WTC11 (cell line): ENCODE results near the gene PLXNA2. TPM values are rescaled to one million over a fixed set of nuclear protein-coding genes. Genes with fewer than 3 reads are reported as not detected.

Experiments
- ATAC-seq: fragments of 200-7000 bp; cut with Tn5 transposase; 2 replicates; pipeline ENCODE4 v1.10.0; 2021; ENCODE audit warnings: mild to moderate bottlenecking, moderate library complexity
- CTCF ChIA-PET: fragments of 300-600 bp; sonication (Branson Sonifier 250); formaldehyde crosslinking; loops from one replicate; lab custom pipeline; 2021; ENCODE audit warnings: antibody characterized with exemption; lab: Charles Lee
- POLR2A ChIA-PET: fragments of 350-600 bp; sonication (Branson Sonifier 250); formaldehyde crosslinking; loops from one replicate; lab custom pipeline; 2021; ENCODE audit warnings: antibody characterized with exemption; lab: Charles Lee
- DNase-seq: peaks from one replicate; pipeline ENCODE4 v3.0.0; 2021; ENCODE audit warnings: low spot score
- H3K27ac Mint-ChIP-seq: 2 replicates; pipeline ENCODE4 v1.8.0; 2021; ENCODE audit warnings: mixed read lengths
- H3K27me3 Mint-ChIP-seq: 2 replicates; pipeline ENCODE4 v1.8.0; 2021; ENCODE audit warnings: low read depth, mild to moderate bottlenecking, moderate library complexity, mixed read lengths
- H3K36me3 Mint-ChIP-seq: 2 replicates; pipeline ENCODE4 v1.8.0; 2021; ENCODE audit warnings: mixed read lengths
- H3K4me1 Mint-ChIP-seq: 2 replicates; pipeline ENCODE4 v1.8.0; 2022; ENCODE audit warnings: mixed read lengths
- H3K4me3 Mint-ChIP-seq: 2 replicates; pipeline ENCODE4 v1.8.0; 2021; ENCODE audit warnings: mild to moderate bottlenecking, moderate library complexity, mixed read lengths
- H3K9me3 Mint-ChIP-seq: 2 replicates; pipeline ENCODE4 v1.8.0; 2021; ENCODE audit warnings: mixed read lengths
- ARID4B ChIP-seq: sonication (generic); formaldehyde crosslinking; IDR thresholded peaks from 2 replicates; pipeline ENCODE4 v1.8.0; 2023; ENCODE audit warnings: missing genetic modification reagents, mild to moderate bottlenecking, borderline replicate concordance
- ATF1 ChIP-seq: sonication (generic); formaldehyde crosslinking; IDR thresholded peaks from 2 replicates; pipeline ENCODE4 v1.8.1; 2023; ENCODE audit warnings: mild to moderate bottlenecking, moderate library complexity, missing genetic modification reagents
- CDX4 ChIP-seq: fragments of 250-450 bp; sonication (Bioruptor Pico); IDR thresholded peaks from 2 replicates; pipeline ENCODE4 v1.9.0; 2021; ENCODE audit warnings: moderate library complexity, mild to moderate bottlenecking, inconsistent platforms, borderline replicate concordance
- CREM ChIP-seq: sonication (generic); formaldehyde crosslinking; IDR thresholded peaks from 2 replicates; pipeline ENCODE4 v1.8.1; 2022; ENCODE audit warnings: mild to moderate bottlenecking, missing genetic modification reagents, moderate library complexity
- E2F5 ChIP-seq: sonication (generic); formaldehyde crosslinking; IDR thresholded peaks from 2 replicates; pipeline ENCODE4 v1.8.1; 2022; ENCODE audit warnings: mild to moderate bottlenecking, moderate library complexity, missing genetic modification reagents
- FOXK1 ChIP-seq: sonication (generic); formaldehyde crosslinking; IDR thresholded peaks from 2 replicates; pipeline ENCODE4 v1.8.0; 2022; ENCODE audit warnings: mild to moderate bottlenecking, moderate library complexity, missing genetic modification reagents
- HMGA2 ChIP-seq: fragments of 250-450 bp; sonication (Bioruptor Pico); IDR thresholded peaks from 2 replicates; pipeline ENCODE4 v1.4.0; 2021; ENCODE audit warnings: mild to moderate bottlenecking, moderate library complexity
- MXD4 ChIP-seq: fragments of 250-450 bp; sonication (Bioruptor Pico); IDR thresholded peaks from 2 replicates; pipeline ENCODE4 v1.8.0; 2021; ENCODE audit warnings: mild to moderate bottlenecking, moderate library complexity, borderline replicate concordance
- MYBL2 ChIP-seq: sonication (generic); formaldehyde crosslinking; IDR thresholded peaks from 2 replicates; pipeline ENCODE4 v1.8.1; 2023; ENCODE audit warnings: mild to moderate bottlenecking, moderate library complexity, missing genetic modification reagents
- NR2C2 ChIP-seq: sonication (generic); formaldehyde crosslinking; IDR thresholded peaks from 2 replicates; pipeline ENCODE4 v1.8.0; 2022; ENCODE audit warnings: mild to moderate bottlenecking, missing genetic modification reagents
- NR3C1 ChIP-seq: sonication (generic); formaldehyde crosslinking; conservative IDR thresholded peaks from 2 replicates; pipeline ENCODE4 v1.8.1; 2023; ENCODE audit warnings: low read depth, mild to moderate bottlenecking, missing genetic modification reagents
- PRRX2 ChIP-seq: fragments of 250-450 bp; sonication (Bioruptor Pico); IDR thresholded peaks from 2 replicates; pipeline ENCODE4 v1.8.0; 2021; ENCODE audit warnings: mild to moderate bottlenecking
- SMAD4 ChIP-seq: sonication (generic); formaldehyde crosslinking; IDR thresholded peaks from 2 replicates; pipeline ENCODE4 v1.8.0; 2022; ENCODE audit warnings: mild to moderate bottlenecking, missing genetic modification reagents
- SP1 ChIP-seq: sonication (generic); formaldehyde crosslinking; conservative IDR thresholded peaks from 2 replicates; pipeline ENCODE4 v1.8.1; 2022; ENCODE audit warnings: missing genetic modification reagents
- TCF7 ChIP-seq: sonication (generic); formaldehyde crosslinking; IDR thresholded peaks from 2 replicates; pipeline ENCODE4 v1.8.0; 2022; ENCODE audit warnings: mild to moderate bottlenecking, low read depth, missing genetic modification reagents, moderate library complexity
- ZNF121 ChIP-seq: sonication (generic); formaldehyde crosslinking; IDR thresholded peaks from 2 replicates; pipeline ENCODE4 v1.8.0; 2023; ENCODE audit warnings: missing genetic modification reagents
- ZNF281 ChIP-seq: sonication (generic); formaldehyde crosslinking; IDR thresholded peaks from 2 replicates; pipeline ENCODE4 v1.8.0; 2023; ENCODE audit warnings: mild to moderate bottlenecking, missing genetic modification reagents
- ZNF416 ChIP-seq: fragments of 250-450 bp; sonication (Bioruptor Pico); IDR thresholded peaks from 2 replicates; pipeline ENCODE4 v1.9.0; 2021; ENCODE audit warnings: mild to moderate bottlenecking, inconsistent platforms
- ZNF532 ChIP-seq: fragments of 250-450 bp; sonication (Bioruptor Pico); IDR thresholded peaks from 2 replicates; pipeline ENCODE4 v1.9.0; 2021; ENCODE audit warnings: mild to moderate bottlenecking, borderline replicate concordance
- total RNA-seq: library from RNA; stranded (reverse); gene quantifications from 3 replicates; pipeline ENCODE4 v1.2.3, GENCODE V29; 2021

Gene PLXNA2
- total RNA-seq, 1 experiment from 2014 or later = 4.2 TPM

- TF ChIP-seq NR3C1 (CRISPR knock-in tag) = no peak
- no peak for TF ChIP-seq ZNF121 (CRISPR knock-in tag)
Observed at GRCh38 chr1:208006258-208006920, 237.8 kb downstream of the PLXNA2 start (continued).

GRCh38 chr1:208004851-208005250 is 239.3 kb downstream of the PLXNA2 start:
- Mint-ChIP-seq H3K4me3 (no peak overlapping the region), H3K4me1 (no peaks in the 10 kb centered on the region), H3K36me3 (peaks cover 3% of the 10 kb centered on the region), H3K27ac (no peak overlapping the region), H3K9me3 (peaks cover 17% of the 10 kb centered on the region), H3K27me3 (peaks cover 3% of the 10 kb centered on the region)
- TF ChIP-seq MYBL2 (CRISPR knock-in tag) (no peak), SP1 (CRISPR knock-in tag) (no peak), ZNF532 (CRISPR knock-in tag) (no peak), CDX4 (CRISPR knock-in tag) (no peak), TCF7 (CRISPR knock-in tag) (no peak), HMGA2 (no peak), CREM (CRISPR knock-in tag) (no peak)
- ATAC-seq = no peak
- CTCF ChIA-PET = no interaction called here
- POLR2A ChIA-PET = no interaction called here
- DNase-seq = no peak

- ChIA-PET POLR2A (no interaction called here), CTCF (interaction anchor here (1.0 to 3.1 kb wide), 3 partner anchors 10 to 242 kb away, joined by 3 to 17 read pairs (median 4); no protein-coding TSS in a partner anchor)
- H3K4me1 Mint-ChIP-seq = peaks cover 9% of the 10 kb centered on the region
- H3K36me3 Mint-ChIP-seq = peaks cover 3% of the 10 kb centered on the region
- no peak overlapping the region for H3K27ac Mint-ChIP-seq
- TF ChIP-seq SMAD4 (no peak), ZNF416 (CRISPR knock-in tag) (no peak), ATF1 (CRISPR knock-in tag) (no peak), PRRX2 (CRISPR knock-in tag) (no peak), MXD4 (no peak), E2F5 (CRISPR knock-in tag) (no peak), ZNF281 (no peak), FOXK1 (CRISPR knock-in tag) (no peak), NR2C2 (no peak), ARID4B (no peak)
- DNase-seq = no peak
- no peak for ATAC-seq
- peaks cover 17% of the 10 kb centered on the region for H3K9me3 Mint-ChIP-seq
- peaks cover 3% of the 10 kb centered on the region for H3K27me3 Mint-ChIP-seq
- H3K4me3 Mint-ChIP-seq = no peak overlapping the region
Observed at GRCh38 chr1:208003241-208003640, 240.9 kb downstream of the PLXNA2 start.
